ENCODE measurements around the gene SH3RF2. TPM values are rescaled to one million over a fixed set of nuclear protein-coding genes. Genes with fewer than 3 reads are reported as not detected.
"Not testable (repeated sequence)": the region's sequence is repeated elsewhere in the genome, so short reads cannot be mapped to it uniquely, and the experiment has no call there.

The SH3RF2 gene
- total RNA-seq, 1 donor from 2014 or later, result 11.5 TPM

- intact Hi-C loops (cut with DNase I), result no loop called here
- no peaks in the 10 kb centered on the region for H3K9me3 ChIP-seq
- ATAC-seq (peak; percentile 56 to 62), DNase-seq (no peak)
- H3K4me1 ChIP-seq, result no peaks in the 10 kb centered on the region
- TF ChIP-seq CTCF (IDR thresholded peaks at IDR 0.05), result no peak
- no peaks in the 10 kb centered on the region for H3K27me3 ChIP-seq (ENCODE audit: low read depth)
- H3K36me3 ChIP-seq, result no peaks in the 10 kb centered on the region
- H3K27ac ChIP-seq, result no peak overlapping the region
- no peak overlapping the region for H3K4me3 ChIP-seq
These were observed 167.2 kb downstream of the SH3RF2 start for GRCh38 chr5:146103594-146103993.

- Histone ChIP-seq H3K4me1 (no peaks in the 10 kb centered on the region), H3K9me3 (no peaks in the 10 kb centered on the region), H3K27me3 (ENCODE audit: low read depth) (no peaks in the 10 kb centered on the region), H3K27ac (no peak within 1 kb of the TSS), H3K4me3 (no peak within 1 kb of the TSS), H3K36me3 (no peaks in the 10 kb centered on the region)
- DNase-seq, result no peak
- TF ChIP-seq CTCF (IDR thresholded peaks at IDR 0.05), result no peak
- no peak for ATAC-seq
- intact Hi-C loops (cut with DNase I), result no loop called here
These were observed 169.1 kb downstream of the SH3RF2 start, which contains the start of gene PLAC8L1 for GRCh38 chr5:146105477-146105876. TSS of gene PLAC8L1 (minus strand) at chr5:146105577. CDS start at chr5:146104311, 1,266 bp downstream.

GRCh38 chr5:146107901-146108300, 171.5 kb downstream of the SH3RF2 start:
- Histone ChIP-seq H3K27me3 (ENCODE audit: low read depth) (no peaks in the 10 kb centered on the region), H3K4me3 (no peak overlapping the region), H3K9me3 (no peaks in the 10 kb centered on the region), H3K4me1 (no peaks in the 10 kb centered on the region), H3K36me3 (peaks cover 11% of the 10 kb centered on the region), H3K27ac (no peak overlapping the region)
- ATAC-seq, result no peak
- intact Hi-C loops (cut with DNase I), result no loop called here
- no peak for DNase-seq
- TF ChIP-seq CTCF (IDR thresholded peaks at IDR 0.05), result no peak

- intact Hi-C loops (cut with DNase I); H3K27me3 ChIP-seq (ENCODE audit: low read depth); H3K4me3 ChIP-seq; ATAC-seq; H3K27ac ChIP-seq; H3K9me3 ChIP-seq; DNase-seq; H3K4me1 ChIP-seq: not testable (repeated sequence)
- H3K36me3 ChIP-seq, result peaks cover 20% of the 10 kb centered on the region
These were observed 172.5 kb downstream of the SH3RF2 start for GRCh38 chr5:146108870-146109269.

GRCh38 chr5:146109379-146109778, 173.0 kb downstream of the SH3RF2 start:
- no peak overlapping the region for H3K4me3 ChIP-seq
- H3K27me3 ChIP-seq (ENCODE audit: low read depth), result no peaks in the 10 kb centered on the region
- TF ChIP-seq CTCF (IDR thresholded peaks at IDR 0.05), result no peak
- DNase-seq (no peak), ATAC-seq (no peak)
- H3K9me3 ChIP-seq, result no peaks in the 10 kb centered on the region
- intact Hi-C loops (cut with DNase I), result no loop called here
- H3K27ac ChIP-seq, result no peak overlapping the region
- H3K4me1 ChIP-seq, result no peaks in the 10 kb centered on the region
- H3K36me3 ChIP-seq, result peaks cover 26% of the 10 kb centered on the region

- Histone ChIP-seq H3K4me3 (no peak overlapping the region), H3K27ac (no peak overlapping the region), H3K36me3 (peaks cover 40% of the 10 kb centered on the region), H3K4me1 (no peaks in the 10 kb centered on the region), H3K27me3 (ENCODE audit: low read depth) (no peaks in the 10 kb centered on the region), H3K9me3 (no peaks in the 10 kb centered on the region)
- intact Hi-C loops (cut with DNase I), result no loop called here
- DNase-seq (no peak), ATAC-seq (no peak)
- TF ChIP-seq CTCF (IDR thresholded peaks at IDR 0.05), result no peak
These were observed 175.0 kb downstream of the SH3RF2 start for GRCh38 chr5:146111409-146111808.

Measured in lower lobe of right lung (tissue), 2 donors.